Activated CD8-positive, alpha-beta T cell treated with anti-CD3 and anti-CD28 coated beads for 36 hours (primary cell): ENCODE measurements around the gene ENPP1. TPM values are rescaled to one million over a fixed set of nuclear protein-coding genes. Genes with fewer than 3 reads are reported as not detected.

ENCODE experiments used
- ATAC-seq: fragments of 200-7000 bp; cut with Tn5 transposase; one replicate; pipeline ENCODE4 v1.10.0; 2021; ENCODE audit warnings: mild to moderate bottlenecking, moderate library complexity
- CTCF ChIA-PET: fragments of 350-600 bp; sonication (Branson Sonifier 250); formaldehyde crosslinking; loops from one replicate; lab custom pipeline; 2021; ENCODE audit warnings: antibody characterized with exemption; lab: Charles Lee
- POLR2A ChIA-PET: fragments of 350-600 bp; sonication (Branson Sonifier 250); formaldehyde crosslinking; loops from one replicate; lab custom pipeline; 2021; ENCODE audit warnings: antibody characterized with exemption; lab: Charles Lee
- DNase-seq: peaks from one replicate; pipeline ENCODE4 v3.0.0-alpha.2; 2020
- H3K27ac Mint-ChIP-seq: one replicate; pipeline ENCODE4 v1.8.0; 2021; ENCODE audit warnings: mild to moderate bottlenecking, mixed read lengths
- H3K27me3 Mint-ChIP-seq: one replicate; pipeline ENCODE4 v1.8.0; 2021; ENCODE audit warnings: mixed read lengths
- H3K36me3 Mint-ChIP-seq: one replicate; pipeline ENCODE4 v1.8.0; 2021; ENCODE audit warnings: low read depth, mixed read lengths
- H3K4me1 Mint-ChIP-seq: one replicate; pipeline ENCODE4 v1.8.0; 2021; ENCODE audit warnings: low read depth, mixed read lengths
- H3K4me3 Mint-ChIP-seq: one replicate; pipeline ENCODE4 v1.8.0; 2021; ENCODE audit warnings: mild to moderate bottlenecking, moderate library complexity, mixed read lengths
- H3K9me3 Mint-ChIP-seq: one replicate; pipeline ENCODE4 v1.8.0; 2021; ENCODE audit warnings: mixed read lengths
- CTCF ChIP-seq: fragments of 200-600 bp; IDR thresholded peaks from one replicate; pipeline ENCODE4 v1.8.0; 2022; ENCODE audit warnings: antibody characterized with exemption, mild to moderate bottlenecking
- intact Hi-C: fragments of 100-400 bp; cut with micrococcal nuclease; formaldehyde crosslinking; loops from one replicate; pipeline ENCODE4 v1.10.0; 2022
- total RNA-seq, 2 experiments: library from RNA; stranded (reverse); gene quantifications; one replicate each; pipeline ENCODE4 v1.2.3, GENCODE V29; 2021

The ENPP1 gene
- total RNA-seq, 2 experiments from 2014 or later, result 0.20 to 0.27 TPM

GRCh38 chr6:131910219-131910589, 102.4 kb downstream of the ENPP1 start:
- no peak overlapping the region for H3K27ac Mint-ChIP-seq
- no peak for DNase-seq

GRCh38 chr6:131910956-131911355, 103.1 kb downstream of the ENPP1 start:
- H3K27me3 Mint-ChIP-seq, result peaks cover 31% of the 10 kb centered on the region
- DNase-seq (no peak), ATAC-seq (no peak)
- H3K9me3 Mint-ChIP-seq, result peaks cover 2% of the 10 kb centered on the region
- H3K27ac Mint-ChIP-seq, result no peak overlapping the region
- no peak overlapping the region for H3K4me3 Mint-ChIP-seq
- POLR2A ChIA-PET, result no interaction called here
- peaks cover 7% of the 10 kb centered on the region for H3K4me1 Mint-ChIP-seq
- H3K36me3 Mint-ChIP-seq, result no peaks in the 10 kb centered on the region
- TF ChIP-seq CTCF, result no peak
- CTCF ChIA-PET, result interaction anchor here (0.9 to 3.2 kb wide), 11 partner anchors 14 to 387 kb away, joined by 3 to 44 read pairs (median 4); no protein-coding TSS in a partner anchor
- intact Hi-C loops, result loop anchor here (2.0 to 10.0 kb wide), 2 partner anchors 126 to 226 kb away; no protein-coding TSS in a partner anchor

More at GRCh38 chr6:131910219-131910589, 102.4 kb downstream of the ENPP1 start:
- POLR2A ChIA-PET, result no interaction called here
- ATAC-seq, result no peak
- TF ChIP-seq CTCF, result no peak
- intact Hi-C loops, result loop anchor here (2.0 to 10.0 kb wide), 2 partner anchors 125 to 225 kb away; no protein-coding TSS in a partner anchor
- peaks cover 28% of the 10 kb centered on the region for H3K27me3 Mint-ChIP-seq
- no peaks in the 10 kb centered on the region for H3K9me3 Mint-ChIP-seq
- CTCF ChIA-PET, result interaction anchor here (0.7 to 3.2 kb wide), 29 partner anchors 10 to 676 kb away, joined by 3 to 44 read pairs (median 3); partner anchors contain the start of gene MED23
- H3K4me3 Mint-ChIP-seq, result no peak overlapping the region
- H3K36me3 Mint-ChIP-seq, result no peaks in the 10 kb centered on the region
- peaks cover 7% of the 10 kb centered on the region for H3K4me1 Mint-ChIP-seq

- peaks cover 39% of the 10 kb centered on the region for H3K27me3 Mint-ChIP-seq
- H3K9me3 Mint-ChIP-seq, result peaks cover 3% of the 10 kb centered on the region
- CTCF ChIA-PET, result interaction anchor here (3.2 kb wide), 1 partner anchor 217 kb away, joined by 44 read pairs; no protein-coding TSS in a partner anchor
- ATAC-seq (no peak), DNase-seq (no peak)
- POLR2A ChIA-PET, result no interaction called here
- intact Hi-C loops, result loop anchor here (2.0 to 10.0 kb wide), 2 partner anchors 127 to 227 kb away; no protein-coding TSS in a partner anchor
- no peak overlapping the region for H3K4me3 Mint-ChIP-seq
- no peak for TF ChIP-seq CTCF
- peaks cover 13% of the 10 kb centered on the region for H3K4me1 Mint-ChIP-seq
- H3K27ac Mint-ChIP-seq, result no peak overlapping the region
- H3K36me3 Mint-ChIP-seq, result no peaks in the 10 kb centered on the region
Measured at GRCh38 chr6:131911951-131912350, 104.1 kb downstream of the ENPP1 start.

GRCh38 chr6:131914234-131914633, 106.4 kb downstream of the ENPP1 start:
- DNase-seq (no peak), ATAC-seq (no peak)
- Mint-ChIP-seq H3K4me1 (peaks cover 23% of the 10 kb centered on the region), H3K9me3 (peaks cover 3% of the 10 kb centered on the region), H3K36me3 (no peaks in the 10 kb centered on the region), H3K4me3 (no peak overlapping the region), H3K27ac (no peak overlapping the region), H3K27me3 (peaks cover 49% of the 10 kb centered on the region)
- CTCF ChIA-PET, result interaction anchor here (0.9 to 3.3 kb wide), 13 partner anchors 8 to 570 kb away, joined by 3 to 38 read pairs (median 7); no protein-coding TSS in a partner anchor
- TF ChIP-seq CTCF, result no peak
- POLR2A ChIA-PET, result no interaction called here
- intact Hi-C loops, result loop anchor here (2.0 to 10.0 kb wide), 2 partner anchors 129 to 305 kb away; no protein-coding TSS in a partner anchor
